HL-60 (cell line): ENCODE measurements around the gene TTC28.

Experiments
- DNase-seq, 2 experiments: peaks; one replicate each; pipeline ENCODE4 v3.0.0-alpha.2; 2010 to 2020; ENCODE audit warnings: low read depth in 1 of 2, low spot score in 1 of 2
- H3K27ac ChIP-seq: fragments of 250-450 bp; sonication (Bioruptor Pico); replicated peaks from 2 replicates; pipeline ENCODE4 v1.5.1; 2020; ENCODE audit warnings: mild to moderate bottlenecking, moderate library complexity
- H3K27me3 ChIP-seq: fragments of 250-450 bp; sonication (Bioruptor Pico); 2 replicates; pipeline ENCODE4 v1.5.1; 2021; ENCODE audit warnings: mild to moderate bottlenecking, moderate library complexity; ENCODE audit not compliant: insufficient read depth, poor library complexity, severe bottlenecking
- H3K4me3 ChIP-seq: replicated peaks from 2 replicates; pipeline ENCODE4 v1.5.1; 2011; ENCODE audit warnings: mild to moderate bottlenecking, control low read depth, low read length; ENCODE audit not compliant: insufficient read depth
- GABPA ChIP-seq: IDR thresholded peaks from 2 replicates; pipeline ENCODE4 v1.6.1; 2012; ENCODE audit warnings: low read depth
- POLR2AphosphoS5 ChIP-seq: IDR thresholded peaks from 2 replicates; pipeline ENCODE4 v1.6.1; 2012; ENCODE audit warnings: low read depth
- SPI1 ChIP-seq: IDR thresholded peaks from 2 replicates; pipeline ENCODE4 v1.6.1; 2012; ENCODE audit warnings: low read depth, mild to moderate bottlenecking, borderline replicate concordance
- TF ChIP-seq, protein P1 (sequence below): IDR thresholded peaks from 2 replicates; pipeline ENCODE4 v1.6.1; 2012; ENCODE audit warnings: low read depth; ENCODE audit not compliant: insufficient replicate concordance
- TF ChIP-seq, protein P2 (sequence below): IDR thresholded peaks from one replicate; pipeline ENCODE4 v1.5.1; 2011; ENCODE audit warnings: low read length, control low read depth, inconsistent platforms; ENCODE audit not compliant: insufficient read depth

The TTC28 gene

DNA sequence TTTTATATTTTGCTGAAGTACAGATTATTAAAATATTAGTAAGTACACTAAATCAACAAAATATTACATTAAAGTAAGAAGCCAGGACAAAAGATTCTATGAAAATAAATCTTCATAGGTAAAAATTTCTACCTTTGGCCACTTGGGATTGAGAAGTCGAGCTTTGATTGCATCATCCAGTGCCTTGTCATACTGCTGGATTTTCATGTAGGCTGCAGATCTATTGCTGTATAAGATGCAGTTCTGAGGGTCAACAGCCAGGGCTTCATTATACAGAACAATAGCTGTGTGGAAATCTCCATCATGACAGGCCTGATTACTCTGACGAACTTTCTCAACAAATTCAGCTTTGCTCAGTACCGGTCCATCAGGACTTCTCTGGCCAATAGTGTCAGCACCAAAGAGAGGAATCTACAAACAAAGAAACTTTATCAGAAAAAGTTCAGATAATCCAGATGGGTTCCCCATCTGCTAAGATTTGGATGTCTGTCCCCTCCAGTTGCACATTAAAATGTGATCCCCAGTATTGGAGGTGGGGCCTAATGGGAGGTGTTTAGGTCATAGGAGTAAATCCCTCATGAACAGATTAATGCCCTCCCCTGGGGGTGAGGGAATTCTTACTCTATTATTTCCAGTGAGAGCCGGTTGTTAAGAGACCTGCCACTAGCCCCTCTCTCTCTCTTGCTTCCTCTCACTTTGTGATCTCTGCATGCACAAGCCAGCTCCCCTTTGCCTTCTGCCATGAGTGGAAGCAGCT is 50.0 kb downstream of the TTC28 start:
- Histone ChIP-seq H3K4me3 (no peak overlapping the region), H3K27me3 (peaks cover 5% of the 10 kb centered on the region), H3K27ac (no peak overlapping the region)
- no peak for DNase-seq
- no peak for TF ChIP-seq SPI1
- TF ChIP-seq POLR2AphosphoS5, result no peak
- TF ChIP-seq GABPA, result no peak
- TF ChIP-seq, protein P1, sequence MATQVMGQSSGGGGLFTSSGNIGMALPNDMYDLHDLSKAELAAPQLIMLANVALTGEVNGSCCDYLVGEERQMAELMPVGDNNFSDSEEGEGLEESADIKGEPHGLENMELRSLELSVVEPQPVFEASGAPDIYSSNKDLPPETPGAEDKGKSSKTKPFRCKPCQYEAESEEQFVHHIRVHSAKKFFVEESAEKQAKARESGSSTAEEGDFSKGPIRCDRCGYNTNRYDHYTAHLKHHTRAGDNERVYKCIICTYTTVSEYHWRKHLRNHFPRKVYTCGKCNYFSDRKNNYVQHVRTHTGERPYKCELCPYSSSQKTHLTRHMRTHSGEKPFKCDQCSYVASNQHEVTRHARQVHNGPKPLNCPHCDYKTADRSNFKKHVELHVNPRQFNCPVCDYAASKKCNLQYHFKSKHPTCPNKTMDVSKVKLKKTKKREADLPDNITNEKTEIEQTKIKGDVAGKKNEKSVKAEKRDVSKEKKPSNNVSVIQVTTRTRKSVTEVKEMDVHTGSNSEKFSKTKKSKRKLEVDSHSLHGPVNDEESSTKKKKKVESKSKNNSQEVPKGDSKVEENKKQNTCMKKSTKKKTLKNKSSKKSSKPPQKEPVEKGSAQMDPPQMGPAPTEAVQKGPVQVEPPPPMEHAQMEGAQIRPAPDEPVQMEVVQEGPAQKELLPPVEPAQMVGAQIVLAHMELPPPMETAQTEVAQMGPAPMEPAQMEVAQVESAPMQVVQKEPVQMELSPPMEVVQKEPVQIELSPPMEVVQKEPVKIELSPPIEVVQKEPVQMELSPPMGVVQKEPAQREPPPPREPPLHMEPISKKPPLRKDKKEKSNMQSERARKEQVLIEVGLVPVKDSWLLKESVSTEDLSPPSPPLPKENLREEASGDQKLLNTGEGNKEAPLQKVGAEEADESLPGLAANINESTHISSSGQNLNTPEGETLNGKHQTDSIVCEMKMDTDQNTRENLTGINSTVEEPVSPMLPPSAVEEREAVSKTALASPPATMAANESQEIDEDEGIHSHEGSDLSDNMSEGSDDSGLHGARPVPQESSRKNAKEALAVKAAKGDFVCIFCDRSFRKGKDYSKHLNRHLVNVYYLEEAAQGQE, result no peak
- TF ChIP-seq, protein P2, sequence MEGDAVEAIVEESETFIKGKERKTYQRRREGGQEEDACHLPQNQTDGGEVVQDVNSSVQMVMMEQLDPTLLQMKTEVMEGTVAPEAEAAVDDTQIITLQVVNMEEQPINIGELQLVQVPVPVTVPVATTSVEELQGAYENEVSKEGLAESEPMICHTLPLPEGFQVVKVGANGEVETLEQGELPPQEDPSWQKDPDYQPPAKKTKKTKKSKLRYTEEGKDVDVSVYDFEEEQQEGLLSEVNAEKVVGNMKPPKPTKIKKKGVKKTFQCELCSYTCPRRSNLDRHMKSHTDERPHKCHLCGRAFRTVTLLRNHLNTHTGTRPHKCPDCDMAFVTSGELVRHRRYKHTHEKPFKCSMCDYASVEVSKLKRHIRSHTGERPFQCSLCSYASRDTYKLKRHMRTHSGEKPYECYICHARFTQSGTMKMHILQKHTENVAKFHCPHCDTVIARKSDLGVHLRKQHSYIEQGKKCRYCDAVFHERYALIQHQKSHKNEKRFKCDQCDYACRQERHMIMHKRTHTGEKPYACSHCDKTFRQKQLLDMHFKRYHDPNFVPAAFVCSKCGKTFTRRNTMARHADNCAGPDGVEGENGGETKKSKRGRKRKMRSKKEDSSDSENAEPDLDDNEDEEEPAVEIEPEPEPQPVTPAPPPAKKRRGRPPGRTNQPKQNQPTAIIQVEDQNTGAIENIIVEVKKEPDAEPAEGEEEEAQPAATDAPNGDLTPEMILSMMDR, result no peak

DNA sequence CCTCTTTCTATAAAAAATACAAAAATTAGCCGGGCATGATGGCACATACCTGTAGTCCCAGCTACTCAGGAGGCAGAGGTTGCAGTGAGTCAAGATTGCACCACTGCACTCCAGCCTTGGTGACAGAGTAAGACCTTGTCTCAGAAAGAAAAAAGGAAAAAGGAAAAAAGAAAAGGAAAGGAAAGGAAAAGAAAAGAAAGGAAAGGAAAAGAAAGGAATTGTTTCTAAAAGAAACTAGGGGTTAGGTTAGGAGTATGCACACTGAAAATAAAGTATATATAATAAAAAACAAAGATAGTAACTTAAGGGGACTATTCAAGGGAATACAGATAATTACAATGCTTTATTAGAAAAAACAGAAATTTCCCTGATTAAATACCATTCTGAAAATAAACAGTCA is 50.9 kb downstream of the TTC28 start:
- H3K27me3 ChIP-seq, result peaks cover 5% of the 10 kb centered on the region
- DNase-seq, result no peak
- TF ChIP-seq SPI1, result no peak
- no peak for TF ChIP-seq GABPA
- TF ChIP-seq, protein P2, result no peak
- no peak for TF ChIP-seq POLR2AphosphoS5
- TF ChIP-seq, protein P1, result no peak
- H3K27ac ChIP-seq, result no peak overlapping the region
- no peak overlapping the region for H3K4me3 ChIP-seq

DNA sequence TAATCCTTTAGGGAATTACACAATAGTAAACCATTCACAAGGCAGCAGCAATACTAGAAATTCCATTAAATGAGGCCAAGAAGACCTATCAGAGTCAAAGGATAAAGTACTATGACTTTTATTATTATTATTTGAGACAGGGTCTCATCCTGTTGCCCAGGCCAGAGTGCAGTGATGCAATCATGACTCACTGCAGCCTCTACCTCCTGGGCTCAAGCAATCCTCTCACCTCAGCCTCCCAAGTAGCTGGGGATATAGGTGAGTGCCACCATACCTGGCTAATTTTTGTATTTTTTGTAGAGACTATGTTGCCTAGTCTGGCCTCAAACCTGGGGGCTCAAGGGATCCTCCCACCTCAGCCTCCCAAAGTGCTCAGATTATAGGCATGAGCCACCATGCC is 51.8 kb downstream of the TTC28 start:
- Histone ChIP-seq H3K4me3 (no peak overlapping the region), H3K27me3 (peaks cover 5% of the 10 kb centered on the region), H3K27ac (no peak overlapping the region)
- TF ChIP-seq, protein P1, result no peak
- TF ChIP-seq SPI1 (no peak), GABPA (no peak), POLR2AphosphoS5 (no peak)
- TF ChIP-seq, protein P2, result no peak
- no peak for DNase-seq
